Measurements from ENCODE around the gene ARHGAP10.

GRCh38 chr4:147943159-147943638 is 211.3 kb downstream of the ARHGAP10 start:
- TF ChIP-seq POLR2A (IDR thresholded peaks at IDR 0.05) (no peak), CTCF (IDR thresholded peaks at IDR 0.05) (no peak)
